GM23338 (cell line): ENCODE data around the gene RNF11. TPM values are rescaled to one million over a fixed set of nuclear protein-coding genes. Genes with fewer than 3 reads are reported as not detected.

Source experiments
- ATAC-seq: fragments of 200-7000 bp; cut with Tn5 transposase; 3 replicates; pipeline ENCODE4 v1.9.1; 2020
- DNase-seq: peaks from one replicate; pipeline ENCODE4 v3.0.0-alpha.2; 2015; ENCODE audit warnings: low spot score
- H2AFZ ChIP-seq: fragments of 200-600 bp; sonication (generic); 2 replicates; pipeline ENCODE4 v1.8.0; 2016; ENCODE audit warnings: antibody characterized with exemption, mild to moderate bottlenecking, moderate library complexity
- H3F3A ChIP-seq: fragments of 200-600 bp; sonication (generic); replicated peaks from 2 replicates; pipeline ENCODE4 v1.8.0; 2017; ENCODE audit warnings: antibody characterized with exemption, mixed run types, low read depth
- H3K27ac ChIP-seq: fragments of 200-600 bp; sonication (generic); 2 replicates; pipeline ENCODE4 v1.6.1; 2016; ENCODE audit warnings: low read depth
- H3K27me3 ChIP-seq: fragments of 200-600 bp; sonication (generic); 2 replicates; pipeline ENCODE4 v1.8.0; 2016; ENCODE audit warnings: mild to moderate bottlenecking, mixed run types, moderate library complexity; ENCODE audit not compliant: insufficient read depth
- H3K36me3 ChIP-seq: fragments of 200-600 bp; sonication (generic); 2 replicates; pipeline ENCODE4 v1.8.0; 2016; ENCODE audit warnings: mild to moderate bottlenecking; ENCODE audit not compliant: insufficient read depth
- H3K4me1 ChIP-seq: fragments of 200-600 bp; sonication (generic); 2 replicates; pipeline ENCODE4 v1.8.0; 2016; ENCODE audit warnings: mild to moderate bottlenecking, moderate library complexity; ENCODE audit not compliant: insufficient read depth
- H3K4me2 ChIP-seq: fragments of 200-600 bp; sonication (generic); 2 replicates; pipeline ENCODE4 v1.7.1; 2017; ENCODE audit warnings: mixed run types
- H3K4me3 ChIP-seq: fragments of 200-600 bp; sonication (generic); 2 replicates; pipeline ENCODE4 v1.6.1; 2016; ENCODE audit warnings: mixed run types
- H3K79me2 ChIP-seq: fragments of 200-600 bp; sonication (generic); replicated peaks from 2 replicates; pipeline ENCODE4 v1.8.0; 2017; ENCODE audit warnings: mild to moderate bottlenecking; ENCODE audit not compliant: insufficient read depth
- H3K9me2 ChIP-seq: fragments of 200-600 bp; sonication (generic); 2 replicates; pipeline ENCODE4 v1.8.0; 2017; ENCODE audit not compliant: insufficient read depth
- H4K20me1 ChIP-seq: fragments of 200-600 bp; sonication (generic); replicated peaks from 2 replicates; pipeline ENCODE4 v1.8.0; 2017; ENCODE audit warnings: mild to moderate bottlenecking; ENCODE audit not compliant: insufficient read depth
- H3K27ac Mint-ChIP-seq: 2 replicates; pipeline ENCODE4 v1.8.0; 2020; ENCODE audit warnings: inconsistent platforms, mild to moderate bottlenecking, moderate library complexity, mixed read lengths
- H3K27me3 Mint-ChIP-seq: 3 replicates; pipeline ENCODE4 v1.8.0; 2022; ENCODE audit warnings: low read depth, mild to moderate bottlenecking, moderate library complexity, mixed read lengths, inconsistent platforms; ENCODE audit not compliant: insufficient read depth, poor library complexity
- H3K36me3 Mint-ChIP-seq: 3 replicates; pipeline ENCODE4 v1.8.0; 2021; ENCODE audit warnings: low read depth, mild to moderate bottlenecking, inconsistent platforms, moderate library complexity, mixed read lengths
- H3K4me1 Mint-ChIP-seq: 3 replicates; pipeline ENCODE4 v1.8.0; 2020; ENCODE audit warnings: mild to moderate bottlenecking, inconsistent platforms, mixed read lengths
- H3K4me3 Mint-ChIP-seq: 3 replicates; pipeline ENCODE4 v1.8.0; 2021; ENCODE audit warnings: moderate library complexity, mild to moderate bottlenecking, inconsistent platforms, mixed read lengths
- H3K9me3 Mint-ChIP-seq: 3 replicates; pipeline ENCODE4 v1.8.0; 2020; ENCODE audit warnings: moderate library complexity, mild to moderate bottlenecking, inconsistent platforms, mixed read lengths
- CREB1 ChIP-seq: fragments of 250-450 bp; sonication (Bioruptor Pico); IDR thresholded peaks from 2 replicates; pipeline ENCODE4 v1.5.0; 2020; ENCODE audit warnings: low read depth, mild to moderate bottlenecking, moderate library complexity
- ETS1 ChIP-seq: IDR thresholded peaks from 2 replicates; pipeline ENCODE4 v1.6.1; 2016; ENCODE audit warnings: antibody characterized with exemption
- EZH2 ChIP-seq: fragments of 200-600 bp; sonication (generic); IDR thresholded peaks from one replicate; pipeline ENCODE4 v1.8.0; 2017; ENCODE audit warnings: antibody characterized with exemption, mild to moderate bottlenecking, low read depth; ENCODE audit not compliant: unreplicated experiment
- EZH2phosphoT487 ChIP-seq: fragments of 200-600 bp; sonication (generic); IDR thresholded peaks from one replicate; pipeline ENCODE4 v1.8.1; 2018; ENCODE audit warnings: antibody characterized with exemption; ENCODE audit not compliant: unreplicated experiment
- JUNB ChIP-seq: IDR thresholded peaks from one replicate; pipeline ENCODE4 v1.6.1; 2016; ENCODE audit warnings: antibody characterized with exemption; ENCODE audit not compliant: unreplicated experiment
- NANOG ChIP-seq: IDR thresholded peaks from 2 replicates; pipeline ENCODE4 v1.6.1; 2016; ENCODE audit warnings: antibody characterized with exemption, borderline replicate concordance
- POLR2AphosphoS5 ChIP-seq: IDR thresholded peaks from 2 replicates; pipeline ENCODE4 v1.6.1; 2016; ENCODE audit warnings: antibody characterized with exemption, low read depth
- STAT1 ChIP-seq: IDR thresholded peaks from one replicate; pipeline ENCODE4 v1.6.1; 2016; ENCODE audit warnings: antibody characterized with exemption; ENCODE audit not compliant: unreplicated experiment
- ZNF114 ChIP-seq: fragments of 250-450 bp; sonication (Bioruptor Pico); IDR thresholded peaks from 2 replicates; pipeline ENCODE4 v1.5.0; 2020; ENCODE audit warnings: mild to moderate bottlenecking, moderate library complexity
- ZNF331 ChIP-seq: fragments of 250-450 bp; sonication (Bioruptor Pico); IDR thresholded peaks from 2 replicates; pipeline ENCODE4 v1.5.0; 2020; ENCODE audit warnings: low read depth, mild to moderate bottlenecking, moderate library complexity
- ZNF462 ChIP-seq: fragments of 250-450 bp; sonication (Bioruptor Pico); IDR thresholded peaks from 2 replicates; pipeline ENCODE4 v1.5.0; 2020; ENCODE audit warnings: mild to moderate bottlenecking, moderate library complexity
- polyA plus RNA-seq: library from polyadenylated mRNA; unstranded; fragments of >200 nt; fragmentation: Nextera tagmentation; extraction: Ambion mirVana; gene quantifications from 2 replicates; pipeline ENCODE4 v1.2.1, GENCODE V29; 2016
- total RNA-seq: library from RNA; depleted of rRNA; stranded (reverse); fragments of >200 nt; shearing (Covaris generic); gene quantifications from 2 replicates; pipeline ENCODE4 v1.2.3, GENCODE V29; 2014
- TF ChIP-seq, protein P1 (sequence below): IDR thresholded peaks from one replicate; pipeline ENCODE4 v1.6.1; 2018; ENCODE audit warnings: antibody characterized with exemption; ENCODE audit not compliant: unreplicated experiment
- TF ChIP-seq, protein P2 (sequence below), 2 experiments: fragments of 200-600 bp in 1 of 2; sonication (generic) in 1 of 2; conservative IDR thresholded peaks; 2 replicates each; pipeline versions ENCODE4 v1.5.1 to v1.6.1; 2016 to 2017; ENCODE audit warnings: antibody characterized with exemption in 2 of 2, low read depth in 2 of 2, mild to moderate bottlenecking in 2 of 2, moderate library complexity in 1 of 2

The RNF11 gene
- total and polyA plus RNA-seq, 2 experiments from 2014 or later: 22.3 to 43.0 TPM

DNA sequence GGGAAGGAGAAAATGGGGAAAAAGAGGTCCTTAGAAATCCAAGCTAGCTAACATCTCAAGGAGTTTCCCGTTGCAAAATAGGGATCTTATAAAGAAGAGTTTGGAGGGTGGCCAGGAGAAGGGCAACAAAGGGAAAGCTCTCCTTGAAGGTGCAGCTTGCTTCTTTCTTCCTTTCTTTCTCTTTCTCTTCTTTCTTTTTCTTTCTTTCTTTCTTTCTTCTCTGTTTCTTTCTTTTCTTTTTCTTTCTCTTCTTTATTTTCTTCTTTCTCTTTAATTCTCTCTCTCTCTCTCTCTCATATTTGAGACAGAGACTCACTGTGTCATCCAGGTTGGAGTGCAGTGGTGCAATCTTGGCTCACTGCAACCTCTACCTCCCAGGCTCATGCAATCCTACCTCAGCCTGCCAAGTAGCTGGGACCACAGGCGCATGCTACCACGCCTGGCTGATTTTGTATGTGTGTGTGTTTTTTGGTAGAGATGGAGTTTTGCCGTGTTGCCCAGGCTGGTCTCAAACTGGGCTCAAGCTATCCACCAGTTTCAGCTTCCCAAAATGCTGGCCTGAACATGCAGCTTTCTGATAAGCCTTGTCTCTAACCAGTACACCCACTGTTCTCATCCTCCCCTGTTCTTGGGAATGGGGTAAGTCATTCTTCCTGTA is 44.4 kb downstream of the RNF11 start:
- H3K27me3 ChIP-seq: no peaks in the 10 kb centered on the region
- H3K4me1 ChIP-seq: no peaks in the 10 kb centered on the region
- H3K27me3 Mint-ChIP-seq: no peaks in the 10 kb centered on the region
- DNase-seq: no peak
- H3K9me3 Mint-ChIP-seq: no peaks in the 10 kb centered on the region
- H3K4me1 Mint-ChIP-seq: no peaks in the 10 kb centered on the region
- no peak overlapping the region for H3K27ac Mint-ChIP-seq
- H3K4me3 Mint-ChIP-seq: no peak overlapping the region
- H3F3A ChIP-seq: no peaks in the 10 kb centered on the region; the same call in 1 of the 2 replicates
- H3K79me2 ChIP-seq: no peaks in the 10 kb centered on the region
- H3K36me3 Mint-ChIP-seq: no peaks in the 10 kb centered on the region
- H2AFZ ChIP-seq: no peak overlapping the region
- H3K4me2 ChIP-seq: no peak overlapping the region
- no peak overlapping the region for H3K4me3 ChIP-seq
- H3K27ac ChIP-seq: no peak overlapping the region
- TF ChIP-seq, protein P1, sequence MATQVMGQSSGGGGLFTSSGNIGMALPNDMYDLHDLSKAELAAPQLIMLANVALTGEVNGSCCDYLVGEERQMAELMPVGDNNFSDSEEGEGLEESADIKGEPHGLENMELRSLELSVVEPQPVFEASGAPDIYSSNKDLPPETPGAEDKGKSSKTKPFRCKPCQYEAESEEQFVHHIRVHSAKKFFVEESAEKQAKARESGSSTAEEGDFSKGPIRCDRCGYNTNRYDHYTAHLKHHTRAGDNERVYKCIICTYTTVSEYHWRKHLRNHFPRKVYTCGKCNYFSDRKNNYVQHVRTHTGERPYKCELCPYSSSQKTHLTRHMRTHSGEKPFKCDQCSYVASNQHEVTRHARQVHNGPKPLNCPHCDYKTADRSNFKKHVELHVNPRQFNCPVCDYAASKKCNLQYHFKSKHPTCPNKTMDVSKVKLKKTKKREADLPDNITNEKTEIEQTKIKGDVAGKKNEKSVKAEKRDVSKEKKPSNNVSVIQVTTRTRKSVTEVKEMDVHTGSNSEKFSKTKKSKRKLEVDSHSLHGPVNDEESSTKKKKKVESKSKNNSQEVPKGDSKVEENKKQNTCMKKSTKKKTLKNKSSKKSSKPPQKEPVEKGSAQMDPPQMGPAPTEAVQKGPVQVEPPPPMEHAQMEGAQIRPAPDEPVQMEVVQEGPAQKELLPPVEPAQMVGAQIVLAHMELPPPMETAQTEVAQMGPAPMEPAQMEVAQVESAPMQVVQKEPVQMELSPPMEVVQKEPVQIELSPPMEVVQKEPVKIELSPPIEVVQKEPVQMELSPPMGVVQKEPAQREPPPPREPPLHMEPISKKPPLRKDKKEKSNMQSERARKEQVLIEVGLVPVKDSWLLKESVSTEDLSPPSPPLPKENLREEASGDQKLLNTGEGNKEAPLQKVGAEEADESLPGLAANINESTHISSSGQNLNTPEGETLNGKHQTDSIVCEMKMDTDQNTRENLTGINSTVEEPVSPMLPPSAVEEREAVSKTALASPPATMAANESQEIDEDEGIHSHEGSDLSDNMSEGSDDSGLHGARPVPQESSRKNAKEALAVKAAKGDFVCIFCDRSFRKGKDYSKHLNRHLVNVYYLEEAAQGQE: no peak
- TF ChIP-seq EZH2 (no peak), ETS1 (no peak), NANOG (no peak), CREB1 (CRISPR knock-in tag) (no peak), EZH2phosphoT487 (no peak), ZNF114 (no peak), ZNF331 (CRISPR knock-in tag) (no peak), ZNF462 (CRISPR knock-in tag) (no peak), STAT1 (no peak), JUNB (no peak), POLR2AphosphoS5 (no peak)
- TF ChIP-seq, protein P2, sequence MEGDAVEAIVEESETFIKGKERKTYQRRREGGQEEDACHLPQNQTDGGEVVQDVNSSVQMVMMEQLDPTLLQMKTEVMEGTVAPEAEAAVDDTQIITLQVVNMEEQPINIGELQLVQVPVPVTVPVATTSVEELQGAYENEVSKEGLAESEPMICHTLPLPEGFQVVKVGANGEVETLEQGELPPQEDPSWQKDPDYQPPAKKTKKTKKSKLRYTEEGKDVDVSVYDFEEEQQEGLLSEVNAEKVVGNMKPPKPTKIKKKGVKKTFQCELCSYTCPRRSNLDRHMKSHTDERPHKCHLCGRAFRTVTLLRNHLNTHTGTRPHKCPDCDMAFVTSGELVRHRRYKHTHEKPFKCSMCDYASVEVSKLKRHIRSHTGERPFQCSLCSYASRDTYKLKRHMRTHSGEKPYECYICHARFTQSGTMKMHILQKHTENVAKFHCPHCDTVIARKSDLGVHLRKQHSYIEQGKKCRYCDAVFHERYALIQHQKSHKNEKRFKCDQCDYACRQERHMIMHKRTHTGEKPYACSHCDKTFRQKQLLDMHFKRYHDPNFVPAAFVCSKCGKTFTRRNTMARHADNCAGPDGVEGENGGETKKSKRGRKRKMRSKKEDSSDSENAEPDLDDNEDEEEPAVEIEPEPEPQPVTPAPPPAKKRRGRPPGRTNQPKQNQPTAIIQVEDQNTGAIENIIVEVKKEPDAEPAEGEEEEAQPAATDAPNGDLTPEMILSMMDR (conservative IDR thresholded peaks at IDR 0.05; ENCODE audit: low read depth in 2 of 2): no peak
- H3K9me2 ChIP-seq: no peaks in the 10 kb centered on the region
- H4K20me1 ChIP-seq: peaks cover 7% of the 10 kb centered on the region; the same call in 1 of the 2 replicates
- ATAC-seq: no peak
- no peaks in the 10 kb centered on the region for H3K36me3 ChIP-seq
